HepG2 (cell line): ENCODE measurements around the gene KCNAB2. TPM values are rescaled to one million over a fixed set of nuclear protein-coding genes. Genes with fewer than 3 reads are reported as not detected.

Source experiments
- ATAC-seq: fragments of 200-7000 bp; cut with Tn5 transposase; 3 replicates; pipeline ENCODE4 v1.9.1; 2020; ENCODE audit warnings: mild to moderate bottlenecking, moderate library complexity
- BruUV-seq: library from RNA; stranded (reverse); fragments of 400-500 nt; replicated peaks from 2 replicates; lab custom pipeline; 2021; lab: Mats Ljungman, UMichigan
- CTCF ChIA-PET: fragments of 300-600 bp; formaldehyde crosslinking; extraction: SDS; loops from one replicate; lab custom pipeline; 2021; ENCODE audit warnings: low total read pairs, inconsistent platforms, low intra/inter-chr PET ratio; lab: Yijun Ruan, JAX
- POLR2A ChIA-PET: fragments of 350-600 bp; sonication (Branson Sonifier 250); formaldehyde crosslinking; loops from one replicate; lab custom pipeline; 2020; ENCODE audit warnings: antibody characterized with exemption, inconsistent platforms; lab: Yijun Ruan, JAX
- DNase-seq: peaks from one replicate; pipeline ENCODE4 v3.0.0-alpha.2; 2015; ENCODE audit warnings: low spot score
- FAIRE-seq: peaks from 3 replicates; lab custom pipeline; 2011; peaks lifted over from hg19 to GRCh38; lab: Jason Lieb, UNC
- H2AFZ ChIP-seq: one replicate; pipeline ENCODE4 v1.6.1; 2011; ENCODE audit warnings: low read length, inconsistent platforms
- H3K27ac ChIP-seq: fragments of 300-600 bp; 3 replicates; pipeline ENCODE4 v1.8.0; 2011; ENCODE audit warnings: mixed run types, mild to moderate bottlenecking, mixed read lengths, low read length, inconsistent platforms; ENCODE audit not compliant: insufficient read depth; ENCODE audit errors: extremely low read length
- H3K27me3 ChIP-seq, 2 experiments: fragments of 200-600 bp in 1 of 2; 2 replicates in 1 of 2; 3 replicates in 1 of 2; pipeline versions ENCODE4 v1.6.0 to v1.8.0; 2011; ENCODE audit warnings: low read length in 2 of 2, mild to moderate bottlenecking in 2 of 2, moderate library complexity in 2 of 2, inconsistent platforms in 1 of 2; ENCODE audit not compliant: insufficient read depth in 2 of 2, control insufficient read depth in 1 of 2
- H3K36me3 ChIP-seq, 2 experiments: fragments of 200-600 bp in 1 of 2; replicated peaks in 1 of 2; 2 replicates in 1 of 2; 3 replicates in 1 of 2; pipeline versions ENCODE4 v1.5.1 to v1.8.0; 2011; ENCODE audit warnings: low read length in 2 of 2, inconsistent platforms in 1 of 2; ENCODE audit not compliant: insufficient read depth in 2 of 2, control insufficient read depth in 1 of 2
- H3K4me1 ChIP-seq: 2 replicates; pipeline ENCODE4 v1.5.1; 2012; ENCODE audit warnings: low read length, inconsistent platforms; ENCODE audit not compliant: insufficient read depth
- H3K4me2 ChIP-seq: 2 replicates; pipeline ENCODE4 v1.6.0; 2011; ENCODE audit warnings: low read depth, low read length, inconsistent platforms
- H3K4me3 ChIP-seq, 3 experiments: fragments of 200-600 bp in 1 of 3; sonication (generic), shearing (Covaris generic) in 1 of 3; replicated peaks in 1 of 3; 2 replicates each; pipeline ENCODE4 v1.5.1; 2011 to 2016; ENCODE audit warnings: low read length in 3 of 3, inconsistent platforms in 2 of 3, low read depth in 2 of 3, mild to moderate bottlenecking in 2 of 3, control low read depth in 1 of 3, mixed read lengths in 1 of 3; ENCODE audit not compliant: insufficient read depth in 1 of 3
- H3K79me2 ChIP-seq: one replicate; pipeline ENCODE4 v1.6.1; 2011; ENCODE audit warnings: low read length, inconsistent platforms; ENCODE audit not compliant: insufficient read depth
- H3K9ac ChIP-seq: 2 replicates; pipeline ENCODE4 v1.6.0; 2011; ENCODE audit warnings: mild to moderate bottlenecking, low read depth, low read length, inconsistent platforms; ENCODE audit not compliant: insufficient read depth
- H3K9me3 ChIP-seq: 2 replicates; pipeline ENCODE4 v1.5.1; 2012; ENCODE audit warnings: mild to moderate bottlenecking, low read length
- H4K20me1 ChIP-seq: 2 replicates; pipeline ENCODE4 v1.6.0; 2011; ENCODE audit warnings: inconsistent platforms, mild to moderate bottlenecking, low read length, moderate library complexity; ENCODE audit not compliant: insufficient read depth
- CHCHD3 ChIP-seq: sonication (generic); formaldehyde crosslinking; IDR thresholded peaks from 2 replicates; pipeline ENCODE4 v1.8.0; 2022; ENCODE audit warnings: mild to moderate bottlenecking, missing genetic modification reagents, moderate library complexity
- ELF4 ChIP-seq: sonication (generic); formaldehyde crosslinking; IDR thresholded peaks from 2 replicates; pipeline ENCODE4 v1.5.0; 2020; ENCODE audit warnings: missing genetic modification reagents, mild to moderate bottlenecking, moderate library complexity, borderline replicate concordance
- IRX3 ChIP-seq: sonication (generic); formaldehyde crosslinking; IDR thresholded peaks from 2 replicates; pipeline ENCODE4 v1.8.1; 2023; ENCODE audit warnings: mild to moderate bottlenecking, low read depth, missing genetic modification reagents, borderline replicate concordance
- POLR2A ChIP-seq, 2 experiments: IDR thresholded peaks; 2 replicates each; pipeline ENCODE4 v1.6.1; 2011; ENCODE audit warnings: low read depth in 2 of 2, low read length in 2 of 2, mild to moderate bottlenecking in 1 of 2, moderate library complexity in 1 of 2; ENCODE audit not compliant: insufficient read depth in 1 of 2
- RAD21 ChIP-seq: fragments of 450-650 bp; formaldehyde crosslinking; IDR thresholded peaks from 2 replicates; pipeline ENCODE4 v1.5.0; 2020; ENCODE audit warnings: mild to moderate bottlenecking
- THAP11 ChIP-seq: IDR thresholded peaks from 2 replicates; pipeline ENCODE4 v1.6.1; 2016; ENCODE audit warnings: missing biosample characterization, missing genetic modification reagents
- ZNF331 ChIP-seq: sonication (generic); formaldehyde crosslinking; IDR thresholded peaks from 2 replicates; pipeline ENCODE4 v1.4.0; 2020; ENCODE audit warnings: missing genetic modification reagents
- ZNF598 ChIP-seq: sonication (generic); formaldehyde crosslinking; IDR thresholded peaks from 2 replicates; pipeline ENCODE4 v1.5.1; 2020; ENCODE audit warnings: mild to moderate bottlenecking, missing genetic modification reagents, borderline replicate concordance
- ZNF616 ChIP-seq: sonication (generic); formaldehyde crosslinking; IDR thresholded peaks from 2 replicates; pipeline ENCODE4 v1.5.0; 2020; ENCODE audit warnings: low read depth, mild to moderate bottlenecking, missing genetic modification reagents
- ZNF619 ChIP-seq: sonication (generic); formaldehyde crosslinking; IDR thresholded peaks from 2 replicates; pipeline ENCODE4 v1.4.0; 2020; ENCODE audit warnings: mild to moderate bottlenecking, missing genetic modification reagents
- WGBS: methylation state at CpG from one replicate; pipeline ENCODE4 v1.1.6; 2017; ENCODE audit warnings: low lambda C conversion rate; 5-methylcytosine and 5-hydroxymethylcytosine counted together
- in situ Hi-C: cut with HindIII; loops from 2 replicates; pipeline ENCODE4 v1.10.0; 2017; ENCODE audit warnings: low pct_unique_long_range_greater_than_20kb; ENCODE audit not compliant: extremely low pct_ligation_motif_present
- intact Hi-C: fragments of 100-400 bp; cut with micrococcal nuclease; formaldehyde crosslinking; loops from one replicate; pipeline ENCODE4 v1.10.0; 2022; ENCODE audit not compliant: unreplicated experiment
- polyA plus RNA-seq, 8 experiments: library from polyadenylated mRNA; depleted of rRNA in 3 of 8; stranded (reverse) in 7 of 8; unstranded in 1 of 8; fragments of >200 nt; fragmentation: Illumina TruSeq in 4 of 8; extraction: Trizol in 4 of 8; gene quantifications; 2 replicates each; pipeline versions ENCODE4 v1.2.1 to v1.2.3, GENCODE V29; 2011 to 2016; ENCODE audit warnings: low read depth in 4 of 8, missing spikeins in 1 of 8, mixed read lengths in 1 of 8; ENCODE audit not compliant: insufficient read depth in 1 of 8
- total RNA-seq, 5 experiments: library from RNA; depleted of rRNA; stranded (reverse); fragments of >200 nt; fragmentation: Illumina TruSeq; extraction: Trizol; gene quantifications; 2 replicates each; pipeline ENCODE4 v1.2.3, GENCODE V29; 2016; ENCODE audit warnings: low read depth in 1 of 5
- TF ChIP-seq, protein P1 (sequence below): sonication (generic); formaldehyde crosslinking; IDR thresholded peaks from 2 replicates; pipeline ENCODE4 v1.4.0; 2020; ENCODE audit warnings: mild to moderate bottlenecking, missing genetic modification reagents
- TF ChIP-seq, protein P2 (sequence below): sonication (generic); formaldehyde crosslinking; IDR thresholded peaks from 2 replicates; pipeline ENCODE4 v1.9.0; 2021; ENCODE audit warnings: mild to moderate bottlenecking, missing genetic modification reagents

KCNAB2 gene
- total and polyA plus RNA-seq, 2 of the 13 experiments (the other 11 are each of a cell fraction or from before 2014, with no cell fraction given), result 6.2 to 8.8 TPM

- TF ChIP-seq ZNF331 (CRISPR knock-in tag) (no peak), RAD21 (no peak), CHCHD3 (CRISPR knock-in tag) (no peak), POLR2A (IDR thresholded peaks at IDR 0.05; ENCODE audit: insufficient read depth in 1 of 2, low read depth in 2 of 2, low read length in 2 of 2) (no peak)
These were observed 56.3 kb downstream of the KCNAB2 start (continued) for GRCh38 chr1:6101826-6102531.

GRCh38 chr1:6102532-6102845 lies 56.8 kb downstream of the KCNAB2 start:
- peaks cover 9 to 44% of the 10 kb centered on the region in 2 experiments; a peak in 4 of 5 replicates for H3K27me3 ChIP-seq
- no peak overlapping the region for H3K4me3 ChIP-seq
- no peak overlapping the region for H3K9ac ChIP-seq
- no peaks in the 10 kb centered on the region for H3K36me3 ChIP-seq
- no peak for ATAC-seq
- intact Hi-C loops (loop anchor here (10.0 kb wide), 1 partner anchor 142 kb away; the partner anchor contains the start of gene HES3), in situ Hi-C loops (no loop called here)
- no peaks in the 10 kb centered on the region for H3K79me2 ChIP-seq
- no CpG with 5 or more reads among the region's 9 CpGs for WGBS
- no peak overlapping the region for H2AFZ ChIP-seq
- H3K9me3 ChIP-seq, result no peaks in the 10 kb centered on the region
- H3K4me1 ChIP-seq, result no peaks in the 10 kb centered on the region
- no peak overlapping the region for H3K27ac ChIP-seq
- ChIA-PET POLR2A (no interaction called here), CTCF (no interaction called here)
- no peak overlapping the region for H3K4me2 ChIP-seq
- DNase-seq, result no peak
- no TSS peak for BruUV-seq
- no peak for FAIRE-seq
- no peaks in the 10 kb centered on the region for H4K20me1 ChIP-seq
- TF ChIP-seq, protein P1, sequence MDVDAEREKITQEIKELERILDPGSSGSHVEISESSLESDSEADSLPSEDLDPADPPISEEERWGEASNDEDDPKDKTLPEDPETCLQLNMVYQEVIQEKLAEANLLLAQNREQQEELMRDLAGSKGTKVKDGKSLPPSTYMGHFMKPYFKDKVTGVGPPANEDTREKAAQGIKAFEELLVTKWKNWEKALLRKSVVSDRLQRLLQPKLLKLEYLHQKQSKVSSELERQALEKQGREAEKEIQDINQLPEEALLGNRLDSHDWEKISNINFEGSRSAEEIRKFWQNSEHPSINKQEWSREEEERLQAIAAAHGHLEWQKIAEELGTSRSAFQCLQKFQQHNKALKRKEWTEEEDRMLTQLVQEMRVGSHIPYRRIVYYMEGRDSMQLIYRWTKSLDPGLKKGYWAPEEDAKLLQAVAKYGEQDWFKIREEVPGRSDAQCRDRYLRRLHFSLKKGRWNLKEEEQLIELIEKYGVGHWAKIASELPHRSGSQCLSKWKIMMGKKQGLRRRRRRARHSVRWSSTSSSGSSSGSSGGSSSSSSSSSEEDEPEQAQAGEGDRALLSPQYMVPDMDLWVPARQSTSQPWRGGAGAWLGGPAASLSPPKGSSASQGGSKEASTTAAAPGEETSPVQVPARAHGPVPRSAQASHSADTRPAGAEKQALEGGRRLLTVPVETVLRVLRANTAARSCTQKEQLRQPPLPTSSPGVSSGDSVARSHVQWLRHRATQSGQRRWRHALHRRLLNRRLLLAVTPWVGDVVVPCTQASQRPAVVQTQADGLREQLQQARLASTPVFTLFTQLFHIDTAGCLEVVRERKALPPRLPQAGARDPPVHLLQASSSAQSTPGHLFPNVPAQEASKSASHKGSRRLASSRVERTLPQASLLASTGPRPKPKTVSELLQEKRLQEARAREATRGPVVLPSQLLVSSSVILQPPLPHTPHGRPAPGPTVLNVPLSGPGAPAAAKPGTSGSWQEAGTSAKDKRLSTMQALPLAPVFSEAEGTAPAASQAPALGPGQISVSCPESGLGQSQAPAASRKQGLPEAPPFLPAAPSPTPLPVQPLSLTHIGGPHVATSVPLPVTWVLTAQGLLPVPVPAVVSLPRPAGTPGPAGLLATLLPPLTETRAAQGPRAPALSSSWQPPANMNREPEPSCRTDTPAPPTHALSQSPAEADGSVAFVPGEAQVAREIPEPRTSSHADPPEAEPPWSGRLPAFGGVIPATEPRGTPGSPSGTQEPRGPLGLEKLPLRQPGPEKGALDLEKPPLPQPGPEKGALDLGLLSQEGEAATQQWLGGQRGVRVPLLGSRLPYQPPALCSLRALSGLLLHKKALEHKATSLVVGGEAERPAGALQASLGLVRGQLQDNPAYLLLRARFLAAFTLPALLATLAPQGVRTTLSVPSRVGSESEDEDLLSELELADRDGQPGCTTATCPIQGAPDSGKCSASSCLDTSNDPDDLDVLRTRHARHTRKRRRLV (CRISPR knock-in tag), result no peak
- no peak for TF ChIP-seq THAP11
- no peak for TF ChIP-seq IRX3
- no peak for TF ChIP-seq ZNF331 (CRISPR knock-in tag)
- no peak for TF ChIP-seq ZNF598 (CRISPR knock-in tag)
- no peak for TF ChIP-seq ZNF619 (CRISPR knock-in tag)
- TF ChIP-seq ELF4 (CRISPR knock-in tag), result no peak
- TF ChIP-seq ZNF616 (CRISPR knock-in tag), result no peak
- TF ChIP-seq, protein P2, sequence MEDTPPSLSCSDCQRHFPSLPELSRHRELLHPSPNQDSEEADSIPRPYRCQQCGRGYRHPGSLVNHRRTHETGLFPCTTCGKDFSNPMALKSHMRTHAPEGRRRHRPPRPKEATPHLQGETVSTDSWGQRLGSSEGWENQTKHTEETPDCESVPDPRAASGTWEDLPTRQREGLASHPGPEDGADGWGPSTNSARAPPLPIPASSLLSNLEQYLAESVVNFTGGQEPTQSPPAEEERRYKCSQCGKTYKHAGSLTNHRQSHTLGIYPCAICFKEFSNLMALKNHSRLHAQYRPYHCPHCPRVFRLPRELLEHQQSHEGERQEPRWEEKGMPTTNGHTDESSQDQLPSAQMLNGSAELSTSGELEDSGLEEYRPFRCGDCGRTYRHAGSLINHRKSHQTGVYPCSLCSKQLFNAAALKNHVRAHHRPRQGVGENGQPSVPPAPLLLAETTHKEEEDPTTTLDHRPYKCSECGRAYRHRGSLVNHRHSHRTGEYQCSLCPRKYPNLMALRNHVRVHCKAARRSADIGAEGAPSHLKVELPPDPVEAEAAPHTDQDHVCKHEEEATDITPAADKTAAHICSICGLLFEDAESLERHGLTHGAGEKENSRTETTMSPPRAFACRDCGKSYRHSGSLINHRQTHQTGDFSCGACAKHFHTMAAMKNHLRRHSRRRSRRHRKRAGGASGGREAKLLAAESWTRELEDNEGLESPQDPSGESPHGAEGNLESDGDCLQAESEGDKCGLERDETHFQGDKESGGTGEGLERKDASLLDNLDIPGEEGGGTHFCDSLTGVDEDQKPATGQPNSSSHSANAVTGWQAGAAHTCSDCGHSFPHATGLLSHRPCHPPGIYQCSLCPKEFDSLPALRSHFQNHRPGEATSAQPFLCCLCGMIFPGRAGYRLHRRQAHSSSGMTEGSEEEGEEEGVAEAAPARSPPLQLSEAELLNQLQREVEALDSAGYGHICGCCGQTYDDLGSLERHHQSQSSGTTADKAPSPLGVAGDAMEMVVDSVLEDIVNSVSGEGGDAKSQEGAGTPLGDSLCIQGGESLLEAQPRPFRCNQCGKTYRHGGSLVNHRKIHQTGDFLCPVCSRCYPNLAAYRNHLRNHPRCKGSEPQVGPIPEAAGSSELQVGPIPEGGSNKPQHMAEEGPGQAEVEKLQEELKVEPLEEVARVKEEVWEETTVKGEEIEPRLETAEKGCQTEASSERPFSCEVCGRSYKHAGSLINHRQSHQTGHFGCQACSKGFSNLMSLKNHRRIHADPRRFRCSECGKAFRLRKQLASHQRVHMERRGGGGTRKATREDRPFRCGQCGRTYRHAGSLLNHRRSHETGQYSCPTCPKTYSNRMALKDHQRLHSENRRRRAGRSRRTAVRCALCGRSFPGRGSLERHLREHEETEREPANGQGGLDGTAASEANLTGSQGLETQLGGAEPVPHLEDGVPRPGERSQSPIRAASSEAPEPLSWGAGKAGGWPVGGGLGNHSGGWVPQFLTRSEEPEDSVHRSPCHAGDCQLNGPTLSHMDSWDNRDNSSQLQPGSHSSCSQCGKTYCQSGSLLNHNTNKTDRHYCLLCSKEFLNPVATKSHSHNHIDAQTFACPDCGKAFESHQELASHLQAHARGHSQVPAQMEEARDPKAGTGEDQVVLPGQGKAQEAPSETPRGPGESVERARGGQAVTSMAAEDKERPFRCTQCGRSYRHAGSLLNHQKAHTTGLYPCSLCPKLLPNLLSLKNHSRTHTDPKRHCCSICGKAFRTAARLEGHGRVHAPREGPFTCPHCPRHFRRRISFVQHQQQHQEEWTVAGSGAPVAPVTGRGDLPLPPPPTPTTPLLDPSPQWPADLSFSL (CRISPR knock-in tag), result no peak
